ENCODE measurements around the gene PPP1R9A. TPM values are rescaled to one million over a fixed set of nuclear protein-coding genes. Genes with fewer than 3 reads are reported as not detected.

The PPP1R9A gene
- total and polyA plus RNA-seq, 10 of the 15 experiments (the other 5 are each of a cell fraction or from before 2014, with no cell fraction given), result 0.04 to 0.12 TPM; not detected in 8

- TF ChIP-seq REST (IDR thresholded peaks at IDR 0.05; ENCODE audit: low read depth, low read length), result no peak
- TF ChIP-seq ETV6 (conservative IDR thresholded peaks at IDR 0.05 in 1 of 2, IDR thresholded peaks at IDR 0.05 in 1 of 2; ENCODE audit: borderline replicate concordance in 1 of 2, low read depth in 1 of 2), result no peak
- no peak for TF ChIP-seq BACH1 (IDR thresholded peaks at IDR 0.05; ENCODE audit: borderline replicate concordance)
- no peak for TF ChIP-seq SP1 (IDR thresholded peaks at IDR 0.05; ENCODE audit: low read depth, low read length)
- TF ChIP-seq TCF7 (IDR thresholded peaks at IDR 0.05; ENCODE audit: borderline replicate concordance), result no peak
- no peak for TF ChIP-seq GABPA (IDR thresholded peaks at IDR 0.05; ENCODE audit: low read depth)
- no peak for TF ChIP-seq NRF1 (conservative IDR thresholded peaks at IDR 0.05; ENCODE audit: low read depth, low read length)
- TF ChIP-seq SMAD1 (IDR thresholded peaks at IDR 0.05; ENCODE audit: low read depth, partially characterized antibody), result no peak
- TF ChIP-seq CBX3 (IDR thresholded peaks at IDR 0.05; ENCODE audit: borderline replicate concordance, low read depth), result no peak
These were observed 29.4 kb upstream of the PPP1R9A start (continued) for GRCh38 chr7:94877731-94878670.

Data from GM12878 (cell line).